Ovary (tissue), 9 donors: ENCODE measurements around the gene LAMB3. TPM values are rescaled to one million over a fixed set of nuclear protein-coding genes. Genes with fewer than 3 reads are reported as not detected.

ENCODE experiments used
- DNase-seq, 5 donors: peaks; one replicate each; pipeline ENCODE4 v3.0.0-alpha.2; 2019 to 2020
- H3K27ac ChIP-seq, 2 donors: fragments of 200-600 bp; one replicate each; pipeline versions ENCODE4 v1.5.1 to v1.8.0; 2019 to 2022
- H3K27me3 ChIP-seq: fragments of 200-600 bp; one replicate; pipeline ENCODE4 v1.8.0; 2022
- H3K36me3 ChIP-seq: fragments of 200-600 bp; sonication (generic); one replicate; pipeline ENCODE4 v1.5.1; 2019
- H3K4me1 ChIP-seq: one replicate; pipeline ENCODE4 v1.8.1; 2013; ENCODE audit warnings: mild to moderate bottlenecking, moderate library complexity; ENCODE audit not compliant: insufficient read depth
- H3K4me3 ChIP-seq: fragments of 200-600 bp; sonication (generic); one replicate; pipeline ENCODE4 v1.5.1; 2017
- H3K9me3 ChIP-seq, 2 donors: fragments of 200-600 bp in 1 of 2; sonication (generic) in 1 of 2; one replicate each; pipeline versions ENCODE4 v1.5.1 to v1.8.1; 2013 to 2019; ENCODE audit warnings: mild to moderate bottlenecking in 1 of 2, moderate library complexity in 1 of 2
- CTCF ChIP-seq, 3 donors: fragments of 450-650 bp in 2 of 3; fragments of 200-600 bp in 1 of 3; IDR thresholded peaks; one replicate each; pipeline versions ENCODE4 v1.5.1 to v1.8.0; 2016 to 2022; ENCODE audit warnings: antibody characterized with exemption in 3 of 3, mild to moderate bottlenecking in 1 of 3
- EP300 ChIP-seq: sonication (generic); formaldehyde crosslinking; IDR thresholded peaks from one replicate; pipeline ENCODE4 v1.6.1; 2017; ENCODE audit warnings: antibody characterized with exemption
- POLR2A ChIP-seq: fragments of 450-650 bp; IDR thresholded peaks from one replicate; pipeline ENCODE4 v1.6.1; 2017; ENCODE audit warnings: antibody characterized with exemption, mild to moderate bottlenecking, moderate library complexity
- WGBS, 3 donors: extraction: QIAGEN DNeasy Blood & Tissue Kit in 1 of 3; methylation state at CpG; one replicate each; pipeline versions ENCODE4 v1.1.5 to v1.1.7; 2013 to 2017; 5-methylcytosine and 5-hydroxymethylcytosine counted together
- intact Hi-C, 4 donors: fragments of 100-400 bp; cut with DNase I; formaldehyde crosslinking; loops; one replicate each; pipeline versions ENCODE4 v1.11.0 to v1.15.1; 2022 to 2023
- polyA plus RNA-seq, 2 donors: library from polyadenylated mRNA; stranded (reverse); fragments of 200-250 nt in 1 of 2; fragments of 350-450 nt in 1 of 2; fragmentation: Illumina TruSeq in 1 of 2; extraction: RNeasy Lipid Tissue Mini Kit (QIAGEN cat#74804) in 1 of 2; gene quantifications; one replicate each; pipeline ENCODE4 v1.2.3, GENCODE V29; 2013 to 2014
- total RNA-seq, 7 donors: library from RNA; depleted of rRNA in 2 of 7; stranded (reverse); fragments of >200 nt in 2 of 7; fragmentation: NEBNext Ultra II Directional in 3 of 7; extraction: Animal tissue kit (Norgen Biotek cat#: 25700) in 3 of 7; gene quantifications; one replicate each; pipeline versions ENCODE4 v1.1.0 to v1.2.4, GENCODE V29; 2016 to 2023
- donor health status: DM: no; HTN: no; CAD: no; lungs with moderate emphysema.
- donor health status: DM: no; HTN: no; CAD: no.
- donor health status: Bipolar disorder and iron deficiency.
- donor health status: DM: yes; HTN: yes; CAD: no.
- donor health status: DM: no; HTN: no; CAD: no.
- donor health status: DM: yes; HTN: yes; CAD: no.

The LAMB3 gene
- total and polyA plus RNA-seq, 9 donors: 0.54 to 56.9 (median 4.2) TPM

- TF ChIP-seq EP300: no peak
- TF ChIP-seq CTCF (IDR thresholded peaks at IDR 0.05): no peak
- Histone ChIP-seq H3K27me3 (no peaks in the 10 kb centered on the region), H3K4me1 (peaks cover 9% of the 10 kb centered on the region), H3K36me3 (no peaks in the 10 kb centered on the region), H3K4me3 (no peak overlapping the region), H3K9me3 (no peaks in the 10 kb centered on the region), H3K27ac (no peak overlapping the region)
- DNase-seq: no peak
- WGBS, 3 donors: 92 to 100% (median 98%) methylated on average over 1 of the region's 1 CpG
- intact Hi-C loops: no loop called here
Observed at GRCh38 chr1:209670441-209671082, 18.3 kb upstream of the LAMB3 start.

- H3K4me3 ChIP-seq: no peak overlapping the region
- no peaks in the 10 kb centered on the region for H3K27me3 ChIP-seq
- TF ChIP-seq EP300: no peak
- TF ChIP-seq POLR2A: no peak
- no peak for TF ChIP-seq CTCF (IDR thresholded peaks at IDR 0.05)
- no peak overlapping the region for H3K27ac ChIP-seq
- no peaks in the 10 kb centered on the region for H3K36me3 ChIP-seq
- H3K4me1 ChIP-seq: no peaks in the 10 kb centered on the region
- intact Hi-C loops: no loop called here
- WGBS, 3 donors: 92 to 95% (median 93%) methylated on average over 4 of the region's 4 CpGs
- no peak for DNase-seq
- no peaks in the 10 kb centered on the region for H3K9me3 ChIP-seq
Observed at GRCh38 chr1:209667708-209668107, 15.5 kb upstream of the LAMB3 start.

GRCh38 chr1:209667103-209667502, 14.9 kb upstream of the LAMB3 start:
- WGBS, 3 donors: 88 to 96% (median 91%) methylated on average over 1 of the region's 1 CpG
- no peak overlapping the region for H3K4me3 ChIP-seq
- no peaks in the 10 kb centered on the region for H3K9me3 ChIP-seq
- DNase-seq: no peak
- H3K4me1 ChIP-seq: no peaks in the 10 kb centered on the region
- no peak overlapping the region for H3K27ac ChIP-seq
- TF ChIP-seq EP300 (no peak), POLR2A (no peak), CTCF (IDR thresholded peaks at IDR 0.05) (no peak)
- intact Hi-C loops: no loop called here
- no peaks in the 10 kb centered on the region for H3K36me3 ChIP-seq
- no peaks in the 10 kb centered on the region for H3K27me3 ChIP-seq

- WGBS, 3 donors: 63 to 73% (median 64%) methylated on average over 3 of the region's 3 CpGs
- TF ChIP-seq CTCF (IDR thresholded peaks at IDR 0.05) (no peak), POLR2A (no peak), EP300 (no peak)
- H3K27me3 ChIP-seq: no peaks in the 10 kb centered on the region
- H3K4me1 ChIP-seq: peaks cover 2% of the 10 kb centered on the region
- intact Hi-C loops: no loop called here
- no peaks in the 10 kb centered on the region for H3K9me3 ChIP-seq
- no peaks in the 10 kb centered on the region for H3K36me3 ChIP-seq
- H3K27ac ChIP-seq: no peak overlapping the region
- H3K4me3 ChIP-seq: no peak overlapping the region
- DNase-seq: no peak
Observed at GRCh38 chr1:209662879-209663327, 10.7 kb upstream of the LAMB3 start.
